Activated naive CD4-positive, alpha-beta T cell treated with anti-CD3 and anti-CD28 coated beads, Interleukin-2, amount 50 U/mL, for 72 hours (primary cell): ENCODE measurements around the gene AVPR2. TPM values are rescaled to one million over a fixed set of nuclear protein-coding genes. Genes with fewer than 3 reads are reported as not detected.

Source experiments
- ATAC-seq, 2 donors: fragments of 150-1000 bp; cut with Tn5 transposase; 2 replicates each; pipeline ENCODE4 v1.10.0; 2021; ENCODE audit warnings: mild to moderate bottlenecking in 2 of 2, moderate library complexity in 2 of 2
- DNase-seq, 2 donors: peaks; one replicate each; pipeline ENCODE4 v3.0.0; 2021 to 2022; ENCODE audit warnings: low spot score in 2 of 2
- H3K27ac Mint-ChIP-seq, 2 donors: one replicate each; pipeline ENCODE4 v1.8.0; 2022; ENCODE audit warnings: mild to moderate bottlenecking in 2 of 2, mixed read lengths in 2 of 2
- H3K36me3 Mint-ChIP-seq, 2 donors: one replicate each; pipeline ENCODE4 v1.8.0; 2022; ENCODE audit warnings: mixed read lengths in 2 of 2
- H3K9me3 Mint-ChIP-seq, 2 donors: one replicate each; pipeline ENCODE4 v1.8.0; 2022; ENCODE audit warnings: mixed read lengths in 2 of 2
- total RNA-seq, 2 donors: library from RNA; stranded (reverse); gene quantifications; one replicate each; pipeline ENCODE4 v1.2.3, GENCODE V29; 2022

Gene AVPR2
- total RNA-seq, result not detected

GRCh38 chrX:153903991-153904957, at the start of gene AVPR2:
TSS of gene AVPR2 (plus strand) at chrX:153904673. CDS start at chrX:153905146, 473 bp downstream.
- Mint-ChIP-seq H3K9me3 (no peaks in the 10 kb centered on the region), H3K27ac (peak within 1 kb of the TSS; percentile 12 to 93), H3K36me3 (no peaks in the 10 kb centered on the region)
- DNase-seq, result no peak
- peak in 1 of 2 donors; percentile 2 for ATAC-seq

GRCh38 chrX:153854702-153855101, 49.8 kb upstream of the AVPR2 start:
- Mint-ChIP-seq H3K36me3 (no peaks in the 10 kb centered on the region), H3K9me3 (no peaks in the 10 kb centered on the region), H3K27ac (no peak overlapping the region)
- no peak for ATAC-seq
- no peak for DNase-seq

DNA sequence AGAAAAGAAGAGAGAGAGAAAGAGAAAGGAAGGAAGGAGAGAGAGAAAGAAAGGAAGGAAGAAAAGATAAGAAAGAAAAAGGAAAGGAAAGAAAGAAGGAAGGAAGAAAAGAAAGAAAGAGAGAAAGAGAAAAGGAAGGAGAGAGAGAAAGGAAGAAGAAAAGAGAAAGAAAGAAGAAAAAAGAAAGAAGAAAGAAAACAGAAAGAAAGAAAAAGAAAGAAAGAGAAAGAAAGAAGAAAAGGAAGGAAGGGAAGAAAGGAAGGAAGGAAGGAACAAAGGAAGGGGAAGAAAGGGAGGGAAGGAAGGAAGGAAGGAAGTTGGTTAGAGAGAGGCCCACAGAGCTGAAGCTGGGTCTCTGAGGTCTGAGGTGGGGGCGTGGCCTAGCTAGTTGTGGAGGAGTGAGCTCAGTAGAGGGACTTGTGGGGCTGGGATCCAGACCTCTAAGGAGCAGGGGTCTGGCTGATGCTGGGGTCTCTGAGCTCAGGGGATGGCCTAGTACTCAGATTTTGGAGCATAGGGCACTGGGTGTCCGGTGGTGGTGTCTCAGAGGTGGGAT, 47.0 kb upstream of the AVPR2 start:
- DNase-seq, result no peak

GRCh38 chrX:153861151-153861550, 43.3 kb upstream of the AVPR2 start:
- no peaks in the 10 kb centered on the region for H3K9me3 Mint-ChIP-seq
- DNase-seq (no peak), ATAC-seq (no peak)
- H3K27ac Mint-ChIP-seq, result no peak overlapping the region
- no peaks in the 10 kb centered on the region for H3K36me3 Mint-ChIP-seq

More for the DNA sequence above, 47.0 kb upstream of the AVPR2 start:
- Mint-ChIP-seq H3K27ac (no peak overlapping the region), H3K36me3 (no peaks in the 10 kb centered on the region), H3K9me3 (no peaks in the 10 kb centered on the region)
- ATAC-seq, result no peak

DNA sequence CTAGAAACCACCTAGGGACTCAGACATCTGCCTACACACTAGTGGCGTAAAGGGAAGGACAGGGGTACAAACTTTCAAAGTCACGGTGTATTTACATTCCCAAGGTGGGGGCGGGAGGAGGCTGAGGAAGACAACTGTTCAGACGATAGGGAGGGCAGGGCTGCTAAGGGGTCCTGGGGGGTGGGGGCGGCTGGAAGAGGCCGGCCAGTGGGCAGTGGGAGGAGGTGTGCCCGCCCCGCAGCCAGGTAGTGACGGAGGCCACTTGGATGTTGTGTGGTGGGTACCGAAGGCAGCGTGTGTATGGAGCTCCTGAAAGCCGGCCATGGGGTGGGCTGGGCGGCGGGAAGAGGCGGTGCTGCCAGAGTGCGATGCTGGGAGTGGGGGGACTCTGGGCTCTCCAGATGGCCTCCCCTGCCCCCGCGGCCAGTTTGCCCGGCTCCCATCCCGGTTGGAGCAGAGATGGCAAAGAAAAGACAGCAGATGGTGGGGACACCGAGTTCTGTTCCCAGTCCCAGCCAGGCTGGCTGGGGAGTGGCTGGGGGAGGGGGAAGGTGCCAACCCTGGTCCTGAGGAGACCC, 42.7 kb upstream of the AVPR2 start:
- Mint-ChIP-seq H3K36me3 (no peaks in the 10 kb centered on the region), H3K27ac (no peak overlapping the region), H3K9me3 (no peaks in the 10 kb centered on the region)
- no peak for DNase-seq
- no peak for ATAC-seq

DNA sequence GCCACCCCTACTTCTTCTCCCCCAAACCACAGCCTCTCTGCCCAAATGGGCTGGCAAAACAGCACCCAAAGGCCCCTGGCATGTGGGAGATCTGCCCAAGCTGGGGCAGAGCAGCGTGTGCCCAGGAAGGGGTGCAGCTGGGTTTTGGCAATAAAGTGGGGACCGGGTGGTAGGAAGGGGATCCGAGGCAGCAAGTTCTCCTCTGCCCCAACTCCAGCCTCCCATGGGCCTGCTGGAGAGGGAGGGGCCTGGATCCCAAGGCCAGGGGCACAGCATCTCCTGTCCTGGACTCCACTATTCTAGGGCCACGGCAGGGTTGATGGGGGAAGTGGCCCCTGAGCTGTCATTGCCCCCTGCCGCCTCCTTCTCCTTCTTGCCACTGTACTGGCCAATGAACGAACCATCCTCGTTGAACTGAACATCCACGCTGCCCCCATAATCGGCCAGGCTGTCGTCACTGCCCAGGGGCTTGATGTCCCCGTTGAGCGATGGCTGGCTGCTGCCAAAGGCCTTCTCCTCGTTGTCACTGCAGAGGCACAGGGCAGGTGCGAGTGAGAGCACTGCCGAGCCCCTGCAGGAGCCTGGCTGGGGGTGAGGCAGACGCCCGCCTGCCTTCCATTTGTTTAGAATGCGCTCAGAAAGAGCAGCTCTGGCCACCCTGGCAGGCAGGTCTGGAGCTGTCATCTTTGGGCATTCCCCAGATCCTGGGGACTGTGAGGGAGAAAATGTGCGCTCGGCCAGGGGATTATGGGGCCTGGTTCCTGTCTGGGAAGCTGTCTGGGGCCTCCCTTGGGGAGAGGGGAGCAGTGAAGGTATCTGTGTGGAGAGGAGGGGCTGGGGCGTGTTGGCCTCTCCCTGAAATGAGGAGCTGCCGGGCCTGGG, 41.9 kb upstream of the AVPR2 start:
- Mint-ChIP-seq H3K27ac (no peak overlapping the region), H3K9me3 (no peaks in the 10 kb centered on the region), H3K36me3 (no peaks in the 10 kb centered on the region)
- ATAC-seq (no peak), DNase-seq (no peak)

DNA sequence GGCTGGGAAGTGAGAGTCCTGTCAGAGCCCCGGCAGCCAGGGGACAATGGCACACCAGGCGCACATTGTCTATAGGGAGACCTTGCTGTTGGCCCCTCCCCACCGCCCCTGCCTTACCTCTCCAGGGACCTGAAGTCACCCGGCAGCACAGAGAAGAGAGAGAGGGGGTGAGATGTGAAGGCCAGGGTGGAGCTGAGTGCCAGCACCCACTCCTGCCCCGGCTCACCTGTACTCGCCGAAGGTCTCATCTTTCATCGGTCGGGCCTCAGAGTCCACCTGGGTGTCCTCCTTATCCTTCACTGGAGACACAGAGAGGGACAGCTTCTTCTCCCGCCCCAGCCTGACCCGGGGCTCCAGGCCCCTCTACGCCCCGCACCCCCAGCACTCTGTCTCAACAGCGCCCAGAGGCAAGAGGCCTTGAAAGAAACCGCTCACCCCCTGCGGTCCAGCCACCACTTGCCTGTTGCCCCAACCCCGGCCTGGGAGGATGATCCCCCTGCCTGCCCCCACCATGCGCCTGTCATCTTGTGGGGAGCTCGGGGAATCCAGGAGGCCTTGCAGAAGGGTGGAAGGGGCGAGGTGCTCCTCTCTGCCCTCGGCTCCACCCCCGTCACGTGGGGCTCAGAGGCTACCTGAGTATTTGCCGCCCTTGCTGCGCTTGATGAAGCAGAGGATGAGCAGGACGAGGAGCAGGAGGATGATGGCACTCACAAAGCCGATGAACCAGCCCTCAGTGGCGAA, 41.1 kb upstream of the AVPR2 start:
- no peak for ATAC-seq
- H3K36me3 Mint-ChIP-seq, result no peaks in the 10 kb centered on the region
- no peak for DNase-seq
- no peak overlapping the region for H3K27ac Mint-ChIP-seq
- H3K9me3 Mint-ChIP-seq, result no peaks in the 10 kb centered on the region

DNA sequence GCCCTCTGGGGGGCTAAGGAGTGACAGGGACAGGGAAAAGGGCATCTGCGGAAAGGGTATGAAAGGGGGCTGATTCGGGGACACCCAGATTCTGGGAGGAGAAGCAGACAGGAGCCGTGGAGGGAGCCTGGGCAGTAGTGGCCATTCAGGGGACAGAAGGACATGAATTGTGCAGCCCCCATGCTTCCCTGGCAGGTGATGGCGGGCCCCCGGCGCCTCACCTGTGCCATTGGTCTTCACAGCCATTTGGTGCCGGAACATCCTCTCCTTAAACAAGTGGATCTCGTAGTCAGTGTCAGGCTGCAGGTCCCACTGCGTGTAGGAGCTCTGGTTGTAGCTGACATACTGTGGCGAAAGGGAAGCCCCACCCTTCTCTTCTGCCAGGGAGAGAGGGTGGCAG, 40.4 kb upstream of the AVPR2 start:
- ATAC-seq (no peak), DNase-seq (no peak)
- Mint-ChIP-seq H3K9me3 (no peaks in the 10 kb centered on the region), H3K36me3 (no peaks in the 10 kb centered on the region), H3K27ac (no peak overlapping the region)

DNA sequence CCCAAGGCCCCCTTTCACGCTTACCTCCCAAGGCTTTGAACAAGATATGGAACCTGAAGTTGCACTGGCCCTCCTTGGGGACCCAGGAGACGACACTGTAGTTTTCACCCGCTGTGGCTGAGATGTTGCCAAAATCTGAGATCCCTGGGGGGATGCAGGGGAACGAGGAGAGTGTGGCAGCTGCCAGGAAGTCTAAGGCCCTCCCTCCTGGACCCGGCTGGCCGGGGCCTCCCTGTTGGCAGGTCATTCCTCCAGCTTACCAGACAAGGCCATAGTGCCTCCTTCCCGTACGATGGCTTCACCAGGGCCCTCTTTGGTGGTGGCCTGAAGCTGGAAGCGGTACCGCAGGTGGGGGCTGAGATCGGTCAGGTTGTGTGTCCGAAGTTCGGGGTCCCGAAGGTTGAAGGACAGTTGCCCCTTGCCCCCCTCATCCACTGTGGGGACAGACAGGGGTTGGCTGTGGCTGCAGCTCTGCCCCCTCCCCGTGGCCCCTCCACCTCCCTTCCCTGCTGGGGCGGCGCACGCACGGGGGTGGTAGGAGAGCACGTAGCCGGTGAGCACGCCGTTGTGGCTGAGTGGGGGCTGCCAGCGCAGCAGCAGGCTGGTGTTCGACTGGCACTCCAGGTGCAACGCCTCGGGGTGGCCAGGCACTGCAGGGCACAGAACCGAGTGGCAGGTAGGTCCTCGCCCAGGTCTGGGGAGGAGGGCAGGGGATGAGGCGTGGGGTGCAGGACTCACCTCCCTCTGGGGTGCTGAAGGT, 39.7 kb upstream of the AVPR2 start:
- no peaks in the 10 kb centered on the region for H3K9me3 Mint-ChIP-seq
- H3K36me3 Mint-ChIP-seq, result no peaks in the 10 kb centered on the region
- H3K27ac Mint-ChIP-seq, result no peak overlapping the region
- ATAC-seq (no peak), DNase-seq (no peak)

- no peak for ATAC-seq
- DNase-seq, result no peak
- H3K36me3 Mint-ChIP-seq, result no peaks in the 10 kb centered on the region
- H3K27ac Mint-ChIP-seq, result no peak overlapping the region
- no peaks in the 10 kb centered on the region for H3K9me3 Mint-ChIP-seq
Measured at GRCh38 chrX:153865321-153865580, 39.2 kb upstream of the AVPR2 start.

- no peaks in the 10 kb centered on the region for H3K9me3 Mint-ChIP-seq
- ATAC-seq, result no peak
- DNase-seq, result no peak
- no peaks in the 10 kb centered on the region for H3K36me3 Mint-ChIP-seq
- no peak overlapping the region for H3K27ac Mint-ChIP-seq
Measured at GRCh38 chrX:153865685-153866084, 38.8 kb upstream of the AVPR2 start.

DNA sequence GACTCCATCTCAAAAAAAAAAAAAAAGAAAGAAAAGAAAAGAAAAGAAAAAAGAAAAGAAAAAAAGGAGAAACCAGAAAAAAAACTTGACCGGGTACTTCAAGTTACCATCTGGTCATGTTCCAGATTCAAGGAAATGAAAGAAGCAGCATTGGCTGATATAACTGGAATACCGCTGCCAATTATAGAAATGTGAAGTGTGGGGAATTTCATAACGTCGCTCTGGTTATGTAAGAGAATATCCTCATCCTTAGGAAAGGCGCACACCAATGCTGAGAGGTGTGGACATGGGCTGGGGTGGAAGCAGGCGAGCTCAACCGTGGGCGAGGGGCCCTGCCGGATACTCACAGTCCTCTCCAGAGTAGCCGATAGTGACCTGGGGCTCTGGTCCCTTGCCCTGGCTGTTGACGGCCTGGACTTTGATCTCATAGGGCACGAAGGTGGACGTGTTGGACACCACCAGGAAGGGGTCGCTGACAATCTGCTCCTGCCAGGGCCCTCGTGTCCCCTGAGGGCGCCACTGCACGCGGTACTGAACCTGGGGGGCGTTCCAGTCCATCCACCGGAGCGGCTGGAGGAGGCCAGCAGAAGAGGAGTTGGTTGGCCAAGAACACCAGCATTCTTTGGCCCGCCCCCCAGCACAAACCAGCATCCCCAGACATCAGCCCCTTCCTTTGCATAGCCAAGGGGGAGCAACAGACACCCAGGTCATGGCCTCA, 38.0 kb upstream of the AVPR2 start:
- Mint-ChIP-seq H3K36me3 (no peaks in the 10 kb centered on the region), H3K27ac (no peak overlapping the region), H3K9me3 (no peaks in the 10 kb centered on the region)
- ATAC-seq (no peak), DNase-seq (no peak)

GRCh38 chrX:153867139-153867538, 37.3 kb upstream of the AVPR2 start:
- H3K36me3 Mint-ChIP-seq, result no peaks in the 10 kb centered on the region
- no peak for ATAC-seq
- no peak overlapping the region for H3K27ac Mint-ChIP-seq
- no peak for DNase-seq
- no peaks in the 10 kb centered on the region for H3K9me3 Mint-ChIP-seq

GRCh38 chrX:153867671-153868070, 36.8 kb upstream of the AVPR2 start:
- no peaks in the 10 kb centered on the region for H3K36me3 Mint-ChIP-seq
- no peaks in the 10 kb centered on the region for H3K9me3 Mint-ChIP-seq
- DNase-seq (no peak), ATAC-seq (no peak)
- no peak overlapping the region for H3K27ac Mint-ChIP-seq
